ENCODE results near the gene BLNK. TPM values are rescaled to one million over a fixed set of nuclear protein-coding genes. Genes with fewer than 3 reads are reported as not detected.

Gene BLNK
- total RNA-seq, 1 donor from 2014 or later, result not detected

GRCh38 chr10:96176985-96177384 is 94.4 kb downstream of the BLNK start:
- Mint-ChIP-seq H3K9me3 (ENCODE audit: unreplicated experiment) (no peaks in the 10 kb centered on the region), H3K27ac (ENCODE audit: unreplicated experiment) (no peak overlapping the region), H3K4me3 (ENCODE audit: unreplicated experiment) (no peak overlapping the region), H3K4me1 (ENCODE audit: unreplicated experiment) (no peaks in the 10 kb centered on the region), H3K36me3 (ENCODE audit: low read depth, unreplicated experiment) (peaks cover 11% of the 10 kb centered on the region), H3K27me3 (ENCODE audit: unreplicated experiment) (peaks cover 2% of the 10 kb centered on the region)
- TF ChIP-seq CTCF (IDR thresholded peaks at IDR 0.05; ENCODE audit: unreplicated experiment), result no peak
- DNase-seq (ENCODE audit: low spot score), result no peak

- Mint-ChIP-seq H3K36me3 (ENCODE audit: low read depth, unreplicated experiment) (peaks cover 13% of the 10 kb centered on the region), H3K27ac (ENCODE audit: unreplicated experiment) (no peak overlapping the region), H3K4me1 (ENCODE audit: unreplicated experiment) (no peaks in the 10 kb centered on the region), H3K9me3 (ENCODE audit: unreplicated experiment) (peaks cover 3% of the 10 kb centered on the region), H3K4me3 (ENCODE audit: unreplicated experiment) (no peak overlapping the region), H3K27me3 (ENCODE audit: unreplicated experiment) (no peaks in the 10 kb centered on the region)
- no peak for DNase-seq (ENCODE audit: low spot score)
- TF ChIP-seq CTCF (IDR thresholded peaks at IDR 0.05; ENCODE audit: unreplicated experiment), result no peak
These were observed 98.7 kb downstream of the BLNK start for GRCh38 chr10:96172666-96173065.

- TF ChIP-seq CTCF (IDR thresholded peaks at IDR 0.05; ENCODE audit: unreplicated experiment), result no peak
- no peaks in the 10 kb centered on the region for H3K4me1 Mint-ChIP-seq (ENCODE audit: unreplicated experiment)
- H3K27ac Mint-ChIP-seq (ENCODE audit: unreplicated experiment), result no peak overlapping the region
- H3K4me3 Mint-ChIP-seq (ENCODE audit: unreplicated experiment), result no peak overlapping the region
- DNase-seq (ENCODE audit: low spot score), result no peak
- peaks cover 3% of the 10 kb centered on the region for H3K9me3 Mint-ChIP-seq (ENCODE audit: unreplicated experiment)
- H3K27me3 Mint-ChIP-seq (ENCODE audit: unreplicated experiment), result no peaks in the 10 kb centered on the region
- peaks cover 12% of the 10 kb centered on the region for H3K36me3 Mint-ChIP-seq (ENCODE audit: low read depth, unreplicated experiment)
These were observed 101.1 kb downstream of the BLNK start for GRCh38 chr10:96170230-96170629.

- no peak for TF ChIP-seq CTCF (IDR thresholded peaks at IDR 0.05; ENCODE audit: unreplicated experiment)
- Mint-ChIP-seq H3K27me3 (ENCODE audit: unreplicated experiment) (no peaks in the 10 kb centered on the region), H3K4me1 (ENCODE audit: unreplicated experiment) (no peaks in the 10 kb centered on the region), H3K36me3 (ENCODE audit: low read depth, unreplicated experiment) (peaks cover 8% of the 10 kb centered on the region), H3K9me3 (ENCODE audit: unreplicated experiment) (peaks cover 3% of the 10 kb centered on the region), H3K27ac (ENCODE audit: unreplicated experiment) (no peak overlapping the region), H3K4me3 (ENCODE audit: unreplicated experiment) (no peak overlapping the region)
- no peak for DNase-seq (ENCODE audit: low spot score)
These were observed 102.8 kb downstream of the BLNK start for GRCh38 chr10:96168546-96168945.

- no peaks in the 10 kb centered on the region for H3K4me1 Mint-ChIP-seq (ENCODE audit: unreplicated experiment)
- H3K4me3 Mint-ChIP-seq (ENCODE audit: unreplicated experiment), result no peak overlapping the region
- peaks cover 3% of the 10 kb centered on the region for H3K9me3 Mint-ChIP-seq (ENCODE audit: unreplicated experiment)
- no peak for TF ChIP-seq CTCF (IDR thresholded peaks at IDR 0.05; ENCODE audit: unreplicated experiment)
- H3K36me3 Mint-ChIP-seq (ENCODE audit: low read depth, unreplicated experiment), result peaks cover 8% of the 10 kb centered on the region
- DNase-seq (ENCODE audit: low spot score), result no peak
- no peak overlapping the region for H3K27ac Mint-ChIP-seq (ENCODE audit: unreplicated experiment)
- no peaks in the 10 kb centered on the region for H3K27me3 Mint-ChIP-seq (ENCODE audit: unreplicated experiment)
These were observed 105.6 kb downstream of the BLNK start for GRCh38 chr10:96165726-96166125.
